Measurements from ENCODE around the gene RLBP1.

- no peak for TF ChIP-seq CTCF (IDR thresholded peaks at IDR 0.05)
- TF ChIP-seq POLR2A (IDR thresholded peaks at IDR 0.05), result no peak
- TF ChIP-seq EP300 (IDR thresholded peaks at IDR 0.05), result no peak
- TF ChIP-seq POLR2AphosphoS5 (IDR thresholded peaks at IDR 0.05), result no peak
These were observed 56.6 kb downstream of the RLBP1 start for GRCh38 chr15:89164712-89165211.
